OCI-LY7 (cell line): ENCODE measurements around the gene IRF2BP2. TPM values are rescaled to one million over a fixed set of nuclear protein-coding genes. Genes with fewer than 3 reads are reported as not detected.

ENCODE experiments used
- BruUV-seq: library from RNA; stranded (reverse); fragments of 400-500 nt; replicated peaks from 2 replicates; lab custom pipeline; 2021; lab: Mats Ljungman, UMichigan
- CTCF ChIA-PET: fragments of 300-600 bp; sonication (Branson Sonifier 250); formaldehyde crosslinking; loops from one replicate; lab custom pipeline; 2022; ENCODE audit warnings: antibody characterized with exemption; ENCODE audit not compliant: unreplicated experiment; lab: Charles Lee
- POLR2A ChIA-PET: fragments of 300-600 bp; sonication (Branson Sonifier 250); formaldehyde crosslinking; loops from one replicate; lab custom pipeline; 2022; ENCODE audit warnings: antibody characterized with exemption; lab: Charles Lee
- DNase-seq: peaks from one replicate; pipeline ENCODE4 v3.0.0-alpha.2; 2015; ENCODE audit warnings: low spot score
- H2AFZ ChIP-seq: fragments of 200-600 bp; sonication (generic), shearing (Covaris generic); 2 replicates; pipeline ENCODE4 v1.6.1; 2014; ENCODE audit warnings: mild to moderate bottlenecking, antibody characterized with exemption, low read length, moderate library complexity
- H3K27ac ChIP-seq: fragments of 200-600 bp; sonication (generic); 2 replicates; pipeline ENCODE4 v1.5.1; 2014; ENCODE audit warnings: mixed run types, low read depth, mild to moderate bottlenecking, moderate library complexity, low read length, inconsistent platforms; ENCODE audit not compliant: poor library complexity, severe bottlenecking
- H3K36me3 ChIP-seq: fragments of 200-600 bp; sonication (generic); 2 replicates; pipeline ENCODE4 v1.6.1; 2014; ENCODE audit warnings: mild to moderate bottlenecking, antibody characterized with exemption, low read length, moderate library complexity, mixed read lengths; ENCODE audit not compliant: insufficient read depth
- H3K4me1 ChIP-seq: fragments of 200-600 bp; sonication (generic); 2 replicates; pipeline ENCODE4 v1.5.1; 2014; ENCODE audit warnings: mild to moderate bottlenecking, low read length; ENCODE audit not compliant: insufficient read depth, poor library complexity, severe bottlenecking
- H3K4me2 ChIP-seq: fragments of 200-600 bp; sonication (generic); 2 replicates; pipeline ENCODE4 v1.6.1; 2014; ENCODE audit warnings: mild to moderate bottlenecking, low read length
- H3K4me3 ChIP-seq: fragments of 200-600 bp; sonication (generic); 2 replicates; pipeline ENCODE4 v1.5.1; 2014; ENCODE audit warnings: mild to moderate bottlenecking, low read depth, low read length; ENCODE audit not compliant: poor library complexity, severe bottlenecking
- H3K79me2 ChIP-seq: fragments of 200-600 bp; sonication (generic); 2 replicates; pipeline ENCODE4 v1.6.1; 2016; ENCODE audit warnings: low read depth, mild to moderate bottlenecking, low read length, moderate library complexity, mixed read lengths; ENCODE audit not compliant: insufficient read depth
- H3K9me2 ChIP-seq: fragments of 200-600 bp; sonication (generic); 2 replicates; pipeline ENCODE4 v1.6.1; 2016; ENCODE audit warnings: mild to moderate bottlenecking, low read length, mixed read lengths; ENCODE audit not compliant: insufficient read depth
- H3K9me3 ChIP-seq: fragments of 200-600 bp; sonication (generic); 2 replicates; pipeline ENCODE4 v1.6.1; 2014; ENCODE audit warnings: mild to moderate bottlenecking, mixed run types, low read length, mixed read lengths
- H4K20me1 ChIP-seq: fragments of 200-600 bp; sonication (generic); 2 replicates; pipeline ENCODE4 v1.6.1; 2014; ENCODE audit warnings: mild to moderate bottlenecking, antibody characterized with exemption, low read length, moderate library complexity, mixed read lengths; ENCODE audit not compliant: insufficient read depth
- EZH2phosphoT487 ChIP-seq: fragments of 200-600 bp; sonication (generic); IDR thresholded peaks from 2 replicates; pipeline ENCODE4 v1.6.1; 2018; ENCODE audit warnings: low read depth, borderline replicate concordance, mild to moderate bottlenecking, mixed run types, antibody characterized with exemption, low read length, moderate library complexity, mixed read lengths
- intact Hi-C: fragments of 100-400 bp; cut with micrococcal nuclease; formaldehyde crosslinking; loops from one replicate; pipeline ENCODE4 v1.10.0; 2022; ENCODE audit not compliant: unreplicated experiment
- total RNA-seq, 2 experiments: library from RNA; depleted of rRNA in 1 of 2; stranded (reverse); fragments of >200 nt in 1 of 2; shearing (Covaris generic) in 1 of 2; gene quantifications; 2 replicates each; pipeline ENCODE4 v1.2.3, GENCODE V29; 2014 to 2022
- TF ChIP-seq, protein P1 (sequence below): fragments of 200-600 bp; sonication (generic); conservative IDR thresholded peaks from 2 replicates; pipeline ENCODE4 v1.5.1; 2014; ENCODE audit warnings: mild to moderate bottlenecking, antibody characterized with exemption, low read length, moderate library complexity, mixed read lengths

The IRF2BP2 gene
- total RNA-seq, 2 experiments from 2014 or later: 40.6 to 65.9 TPM

DNA sequence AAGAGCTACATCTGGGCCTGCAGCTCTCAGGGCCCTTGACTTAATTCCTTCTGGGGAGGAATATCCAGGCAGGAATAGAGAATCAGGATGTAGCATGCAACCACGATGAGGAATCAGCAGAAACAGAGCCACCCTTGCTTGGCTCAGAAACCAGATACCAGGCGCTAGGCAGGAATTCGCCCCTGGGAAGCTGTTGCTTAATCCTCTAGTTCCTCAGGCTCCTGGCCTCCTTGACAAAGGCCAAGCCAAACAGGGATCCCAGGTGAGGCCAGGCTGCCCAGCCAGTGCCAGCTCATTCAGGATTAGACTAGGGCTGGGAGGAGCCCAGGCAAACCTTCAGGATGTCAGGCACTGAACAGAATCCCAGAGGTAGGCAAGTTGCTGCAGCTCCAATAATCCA, 48.2 kb upstream of the IRF2BP2 start:
- ChIA-PET POLR2A (interaction anchor here (0.6 to 1.1 kb wide), 3 partner anchors 9 to 62 kb away, joined by 3 read pairs; no protein-coding TSS in a partner anchor), CTCF (no interaction called here)
- no peaks in the 10 kb centered on the region for H3K79me2 ChIP-seq
- no peaks in the 10 kb centered on the region for H3K9me2 ChIP-seq
- intact Hi-C loops: no loop called here
- no peaks in the 10 kb centered on the region for H3K4me1 ChIP-seq
- no peaks in the 10 kb centered on the region for H4K20me1 ChIP-seq
- no peak overlapping the region for H3K4me3 ChIP-seq
- H3K4me2 ChIP-seq: no peak overlapping the region
- H3K36me3 ChIP-seq: no peaks in the 10 kb centered on the region
- H3K27ac ChIP-seq: no peak overlapping the region
- BruUV-seq: no TSS peak
- DNase-seq: no peak
- no peaks in the 10 kb centered on the region for H3K9me3 ChIP-seq
- H2AFZ ChIP-seq: no peak overlapping the region
- no peak for TF ChIP-seq EZH2phosphoT487
- TF ChIP-seq, protein P1, sequence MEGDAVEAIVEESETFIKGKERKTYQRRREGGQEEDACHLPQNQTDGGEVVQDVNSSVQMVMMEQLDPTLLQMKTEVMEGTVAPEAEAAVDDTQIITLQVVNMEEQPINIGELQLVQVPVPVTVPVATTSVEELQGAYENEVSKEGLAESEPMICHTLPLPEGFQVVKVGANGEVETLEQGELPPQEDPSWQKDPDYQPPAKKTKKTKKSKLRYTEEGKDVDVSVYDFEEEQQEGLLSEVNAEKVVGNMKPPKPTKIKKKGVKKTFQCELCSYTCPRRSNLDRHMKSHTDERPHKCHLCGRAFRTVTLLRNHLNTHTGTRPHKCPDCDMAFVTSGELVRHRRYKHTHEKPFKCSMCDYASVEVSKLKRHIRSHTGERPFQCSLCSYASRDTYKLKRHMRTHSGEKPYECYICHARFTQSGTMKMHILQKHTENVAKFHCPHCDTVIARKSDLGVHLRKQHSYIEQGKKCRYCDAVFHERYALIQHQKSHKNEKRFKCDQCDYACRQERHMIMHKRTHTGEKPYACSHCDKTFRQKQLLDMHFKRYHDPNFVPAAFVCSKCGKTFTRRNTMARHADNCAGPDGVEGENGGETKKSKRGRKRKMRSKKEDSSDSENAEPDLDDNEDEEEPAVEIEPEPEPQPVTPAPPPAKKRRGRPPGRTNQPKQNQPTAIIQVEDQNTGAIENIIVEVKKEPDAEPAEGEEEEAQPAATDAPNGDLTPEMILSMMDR: no peak

DNA sequence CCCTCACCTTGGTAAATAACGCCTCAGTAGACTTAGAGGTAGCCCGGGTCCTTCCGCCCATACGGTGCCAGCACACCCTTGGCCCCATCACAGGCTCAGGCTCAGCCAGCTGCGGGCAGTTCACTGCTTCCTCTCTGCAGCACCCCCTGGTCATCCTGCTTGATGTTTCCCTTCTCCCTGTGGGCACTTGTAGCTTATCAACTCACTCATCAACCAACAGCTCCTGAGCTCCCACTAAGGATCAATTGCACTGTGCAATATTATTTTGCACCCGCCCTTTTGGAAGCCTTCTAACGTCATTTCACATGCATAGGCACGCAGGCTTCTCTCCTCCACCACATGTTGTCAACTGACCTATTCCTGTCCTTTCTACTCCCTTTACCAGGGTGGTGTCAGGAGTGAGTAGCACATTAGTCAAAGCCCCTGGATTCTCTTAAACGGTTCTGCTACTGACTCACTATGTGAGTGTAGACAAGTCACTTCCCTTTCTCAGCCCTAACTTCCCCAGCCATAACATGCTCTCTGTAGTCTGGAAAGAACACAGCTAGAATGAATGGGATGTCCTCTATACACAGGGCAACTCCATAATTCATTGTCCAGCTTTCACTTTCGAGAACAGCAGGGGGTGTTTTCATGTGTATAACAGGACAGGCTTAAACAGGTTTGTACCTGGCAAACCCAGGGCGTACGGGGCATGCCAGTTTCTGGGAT, 47.1 kb upstream of the IRF2BP2 start:
- Histone ChIP-seq H3K4me2 (no peak overlapping the region), H3K27ac (no peak overlapping the region), H3K4me1 (no peaks in the 10 kb centered on the region), H3K36me3 (no peaks in the 10 kb centered on the region), H3K9me2 (no peaks in the 10 kb centered on the region), H2AFZ (no peak overlapping the region), H3K4me3 (no peak overlapping the region), H4K20me1 (no peaks in the 10 kb centered on the region), H3K79me2 (no peaks in the 10 kb centered on the region), H3K9me3 (no peaks in the 10 kb centered on the region)
- POLR2A ChIA-PET: interaction anchor here (1.1 kb wide), 2 partner anchors 10 to 15 kb away, joined by 3 read pairs; no protein-coding TSS in a partner anchor
- no peak for TF ChIP-seq EZH2phosphoT487
- TF ChIP-seq, protein P1: no peak
- CTCF ChIA-PET: interaction anchor here (0.5 kb wide), 1 partner anchor 159 kb away, joined by 5 read pairs; no protein-coding TSS in a partner anchor
- BruUV-seq: no TSS peak
- DNase-seq: no peak
- intact Hi-C loops: no loop called here
